ENCODE results near the gene MYOF. TPM values are rescaled to one million over a fixed set of nuclear protein-coding genes. Genes with fewer than 3 reads are reported as not detected.
A peak's percentile ranks its signal among the peaks of the same experiment; 100 is the strongest.

Gene MYOF
- total and polyA plus RNA-seq, 2 donors from 2014 or later, result 11.5 to 134 TPM

- H3K4me1 ChIP-seq (ENCODE audit: control insufficient read depth in 2 of 3, insufficient read depth in 2 of 3, low read depth in 1 of 3, low read length in 3 of 3), result peaks cover 4 to 13% (median 8%) of the 10 kb centered on the region in 3 donors
- peak; percentile 58 to 95 (median 66) for DNase-seq
Measured at GRCh38 chr10:93465806-93466675, 16.1 kb downstream of the MYOF start.

GRCh38 chr10:93464776-93465388, 17.3 kb downstream of the MYOF start:
- Histone ChIP-seq H3K36me3 (ENCODE audit: control insufficient read depth in 2 of 3, insufficient read depth in 3 of 3, low read length in 3 of 3) (no peaks in the 10 kb centered on the region), H3K27ac (ENCODE audit: low read depth in 2 of 2, low read length in 2 of 2) (peak overlapping the region; percentile 4 to 59), H3K27me3 (ENCODE audit: control insufficient read depth, insufficient read depth, low read length) (no peaks in the 10 kb centered on the region), H3K4me1 (ENCODE audit: control insufficient read depth in 2 of 3, insufficient read depth in 2 of 3, low read depth in 1 of 3, low read length in 3 of 3) (peaks cover 4 to 14% (median 8%) of the 10 kb centered on the region in 3 donors), H3K4me3 (ENCODE audit: low read length in 3 of 3) (no peak overlapping the region), H3K9ac (ENCODE audit: low read length in 3 of 3) (peak overlapping the region in 1 of 3 donors; percentile 21), H3K9me3 (ENCODE audit: control insufficient read depth in 2 of 3, insufficient read depth in 1 of 3, low read length in 3 of 3) (no peaks in the 10 kb centered on the region)
- no peak for TF ChIP-seq CTCF (IDR thresholded peaks at IDR 0.05; ENCODE audit: borderline replicate concordance, extremely low read depth, insufficient read depth)
- intact Hi-C loops (cut with DNase I), result no loop called here
- DNase-seq (no peak), FAIRE-seq (no peak)

More at GRCh38 chr10:93465806-93466675, 16.1 kb downstream of the MYOF start:
- peak overlapping the region; percentile 78 to 87 for H3K27ac ChIP-seq (ENCODE audit: low read depth in 2 of 2, low read length in 2 of 2)
- no peaks in the 10 kb centered on the region for H3K36me3 ChIP-seq (ENCODE audit: control insufficient read depth in 2 of 3, insufficient read depth in 3 of 3, low read length in 3 of 3)
- intact Hi-C loops (cut with DNase I), result no loop called here
- no peak for FAIRE-seq
- H3K9me3 ChIP-seq (ENCODE audit: control insufficient read depth in 2 of 3, insufficient read depth in 1 of 3, low read length in 3 of 3), result no peaks in the 10 kb centered on the region
- no peak overlapping the region for H3K4me3 ChIP-seq (ENCODE audit: low read length in 3 of 3)
- peak overlapping the region in 1 of 3 donors; percentile 53 for H3K9ac ChIP-seq (ENCODE audit: low read length in 3 of 3)
- no peaks in the 10 kb centered on the region for H3K27me3 ChIP-seq (ENCODE audit: control insufficient read depth, insufficient read depth, low read length)
- no peak for TF ChIP-seq CTCF (IDR thresholded peaks at IDR 0.05; ENCODE audit: borderline replicate concordance, extremely low read depth, insufficient read depth)

GRCh38 chr10:93463723-93464476, 18.2 kb downstream of the MYOF start:
- peaks cover 10 to 18% (median 14%) of the 10 kb centered on the region in 3 donors for H3K4me1 ChIP-seq (ENCODE audit: control insufficient read depth in 2 of 3, insufficient read depth in 2 of 3, low read depth in 1 of 3, low read length in 3 of 3)

More at GRCh38 chr10:93463723-93464476, 18.2 kb downstream of the MYOF start:
- H3K27me3 ChIP-seq (ENCODE audit: control insufficient read depth, insufficient read depth, low read length), result no peaks in the 10 kb centered on the region
- no peaks in the 10 kb centered on the region for H3K36me3 ChIP-seq (ENCODE audit: control insufficient read depth in 2 of 3, insufficient read depth in 3 of 3, low read length in 3 of 3)
- H3K9ac ChIP-seq (ENCODE audit: low read length in 3 of 3), result peak overlapping the region in 1 of 3 donors; percentile 21
- peak in 1 of 5 donors; percentile 63 for DNase-seq
- no peaks in the 10 kb centered on the region for H3K9me3 ChIP-seq (ENCODE audit: control insufficient read depth in 2 of 3, insufficient read depth in 1 of 3, low read length in 3 of 3)
- no peak for FAIRE-seq
- H3K27ac ChIP-seq (ENCODE audit: low read depth in 2 of 2, low read length in 2 of 2), result peak overlapping the region; percentile 4 to 59
- intact Hi-C loops (cut with DNase I), result no loop called here
- no peak for TF ChIP-seq CTCF (IDR thresholded peaks at IDR 0.05; ENCODE audit: borderline replicate concordance, extremely low read depth, insufficient read depth)
- no peak overlapping the region for H3K4me3 ChIP-seq (ENCODE audit: low read length in 3 of 3)

All from kidney (tissue), 14 donors.